Measurements from ENCODE around the gene GABRG3. TPM values are rescaled to one million over a fixed set of nuclear protein-coding genes. Genes with fewer than 3 reads are reported as not detected.

The GABRG3 gene
- total and polyA plus RNA-seq, 10 of the 15 experiments (the other 5 are each of a cell fraction or from before 2014, with no cell fraction given) = 0.15 TPM; not detected in 9

GRCh38 chr15:27036210-27036609 lies 65.2 kb downstream of the GABRG3 start:
- DNase-seq (ENCODE audit: low read depth, low spot score) = no peak
- ATAC-seq = no peak
- H3K9me3 ChIP-seq (replicated peaks; ENCODE audit: control insufficient read depth, insufficient read depth, low read length) = no peaks in the 10 kb centered on the region; the same call in 2 of the 3 replicates
- no peak overlapping the region for H3K4me3 ChIP-seq
- no peak overlapping the region for H3K4me2 ChIP-seq (ENCODE audit: control insufficient read depth, insufficient read depth)
- no peaks in the 10 kb centered on the region for H3K27me3 ChIP-seq (replicated peaks in 1 of 2; ENCODE audit: control insufficient read depth in 2 of 2, insufficient read depth in 2 of 2, low read length in 1 of 2)
- ChIA-PET SMC1A (ENCODE audit: uncharacterized antibody, unreplicated experiment) (no interaction called here), POLR2A (no interaction called here), CTCF (no interaction called here), RAD21 (ENCODE audit: unreplicated experiment) (no interaction called here)
- no peak overlapping the region for H2AFZ ChIP-seq (ENCODE audit: control insufficient read depth, low read depth, low read length)
- no peaks in the 10 kb centered on the region for H3K4me1 ChIP-seq (ENCODE audit: control insufficient read depth, insufficient read depth, low read length)
- H3K9ac ChIP-seq (ENCODE audit: control insufficient read depth, insufficient read depth, low read length) = no peak overlapping the region
- FAIRE-seq = no peak
- no TSS peak for BruUV-seq (replicated peaks)
- H3K36me3 ChIP-seq (ENCODE audit: control insufficient read depth in 2 of 2, insufficient read depth in 2 of 2, low read length in 1 of 2) = no peaks in the 10 kb centered on the region
- TF ChIP-seq ZNF274 (IDR thresholded peaks at IDR 0.05; ENCODE audit: insufficient read depth, insufficient read length) (no peak), HCFC1 (IDR thresholded peaks at IDR 0.05; ENCODE audit: low read length) (no peak), JUNB (IDR thresholded peaks at IDR 0.05) (no peak), MTA2 (IDR thresholded peaks at IDR 0.05; ENCODE audit: low read depth) (no peak), IKZF1 (conservative IDR thresholded peaks at IDR 0.05) (no peak), YBX1 (IDR thresholded peaks at IDR 0.05) (no peak), PAX8 (IDR thresholded peaks at IDR 0.05) (no peak), CHD4 (IDR thresholded peaks at IDR 0.05) (no peak), NKRF (conservative IDR thresholded peaks at IDR 0.05) (no peak), NR2C1 (IDR thresholded peaks at IDR 0.05) (no peak), BACH1 (IDR thresholded peaks at IDR 0.05; ENCODE audit: borderline replicate concordance) (no peak), YY1 (IDR thresholded peaks at IDR 0.05; ENCODE audit: low read depth, low read length) (no peak)
- TF ChIP-seq, protein P1, sequence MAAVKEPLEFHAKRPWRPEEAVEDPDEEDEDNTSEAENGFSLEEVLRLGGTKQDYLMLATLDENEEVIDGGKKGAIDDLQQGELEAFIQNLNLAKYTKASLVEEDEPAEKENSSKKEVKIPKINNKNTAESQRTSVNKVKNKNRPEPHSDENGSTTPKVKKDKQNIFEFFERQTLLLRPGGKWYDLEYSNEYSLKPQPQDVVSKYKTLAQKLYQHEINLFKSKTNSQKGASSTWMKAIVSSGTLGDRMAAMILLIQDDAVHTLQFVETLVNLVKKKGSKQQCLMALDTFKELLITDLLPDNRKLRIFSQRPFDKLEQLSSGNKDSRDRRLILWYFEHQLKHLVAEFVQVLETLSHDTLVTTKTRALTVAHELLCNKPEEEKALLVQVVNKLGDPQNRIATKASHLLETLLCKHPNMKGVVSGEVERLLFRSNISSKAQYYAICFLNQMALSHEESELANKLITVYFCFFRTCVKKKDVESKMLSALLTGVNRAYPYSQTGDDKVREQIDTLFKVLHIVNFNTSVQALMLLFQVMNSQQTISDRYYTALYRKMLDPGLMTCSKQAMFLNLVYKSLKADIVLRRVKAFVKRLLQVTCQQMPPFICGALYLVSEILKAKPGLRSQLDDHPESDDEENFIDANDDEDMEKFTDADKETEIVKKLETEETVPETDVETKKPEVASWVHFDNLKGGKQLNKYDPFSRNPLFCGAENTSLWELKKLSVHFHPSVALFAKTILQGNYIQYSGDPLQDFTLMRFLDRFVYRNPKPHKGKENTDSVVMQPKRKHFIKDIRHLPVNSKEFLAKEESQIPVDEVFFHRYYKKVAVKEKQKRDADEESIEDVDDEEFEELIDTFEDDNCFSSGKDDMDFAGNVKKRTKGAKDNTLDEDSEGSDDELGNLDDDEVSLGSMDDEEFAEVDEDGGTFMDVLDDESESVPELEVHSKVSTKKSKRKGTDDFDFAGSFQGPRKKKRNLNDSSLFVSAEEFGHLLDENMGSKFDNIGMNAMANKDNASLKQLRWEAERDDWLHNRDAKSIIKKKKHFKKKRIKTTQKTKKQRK (IDR thresholded peaks at IDR 0.05; ENCODE audit: low read depth, low read length) = no peak
- TF ChIP-seq, protein P2, sequence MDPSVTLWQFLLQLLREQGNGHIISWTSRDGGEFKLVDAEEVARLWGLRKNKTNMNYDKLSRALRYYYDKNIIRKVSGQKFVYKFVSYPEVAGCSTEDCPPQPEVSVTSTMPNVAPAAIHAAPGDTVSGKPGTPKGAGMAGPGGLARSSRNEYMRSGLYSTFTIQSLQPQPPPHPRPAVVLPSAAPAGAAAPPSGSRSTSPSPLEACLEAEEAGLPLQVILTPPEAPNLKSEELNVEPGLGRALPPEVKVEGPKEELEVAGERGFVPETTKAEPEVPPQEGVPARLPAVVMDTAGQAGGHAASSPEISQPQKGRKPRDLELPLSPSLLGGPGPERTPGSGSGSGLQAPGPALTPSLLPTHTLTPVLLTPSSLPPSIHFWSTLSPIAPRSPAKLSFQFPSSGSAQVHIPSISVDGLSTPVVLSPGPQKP (IDR thresholded peaks at IDR 0.05; ENCODE audit: low read depth, low read length) = no peak
- TF ChIP-seq, protein P3, sequence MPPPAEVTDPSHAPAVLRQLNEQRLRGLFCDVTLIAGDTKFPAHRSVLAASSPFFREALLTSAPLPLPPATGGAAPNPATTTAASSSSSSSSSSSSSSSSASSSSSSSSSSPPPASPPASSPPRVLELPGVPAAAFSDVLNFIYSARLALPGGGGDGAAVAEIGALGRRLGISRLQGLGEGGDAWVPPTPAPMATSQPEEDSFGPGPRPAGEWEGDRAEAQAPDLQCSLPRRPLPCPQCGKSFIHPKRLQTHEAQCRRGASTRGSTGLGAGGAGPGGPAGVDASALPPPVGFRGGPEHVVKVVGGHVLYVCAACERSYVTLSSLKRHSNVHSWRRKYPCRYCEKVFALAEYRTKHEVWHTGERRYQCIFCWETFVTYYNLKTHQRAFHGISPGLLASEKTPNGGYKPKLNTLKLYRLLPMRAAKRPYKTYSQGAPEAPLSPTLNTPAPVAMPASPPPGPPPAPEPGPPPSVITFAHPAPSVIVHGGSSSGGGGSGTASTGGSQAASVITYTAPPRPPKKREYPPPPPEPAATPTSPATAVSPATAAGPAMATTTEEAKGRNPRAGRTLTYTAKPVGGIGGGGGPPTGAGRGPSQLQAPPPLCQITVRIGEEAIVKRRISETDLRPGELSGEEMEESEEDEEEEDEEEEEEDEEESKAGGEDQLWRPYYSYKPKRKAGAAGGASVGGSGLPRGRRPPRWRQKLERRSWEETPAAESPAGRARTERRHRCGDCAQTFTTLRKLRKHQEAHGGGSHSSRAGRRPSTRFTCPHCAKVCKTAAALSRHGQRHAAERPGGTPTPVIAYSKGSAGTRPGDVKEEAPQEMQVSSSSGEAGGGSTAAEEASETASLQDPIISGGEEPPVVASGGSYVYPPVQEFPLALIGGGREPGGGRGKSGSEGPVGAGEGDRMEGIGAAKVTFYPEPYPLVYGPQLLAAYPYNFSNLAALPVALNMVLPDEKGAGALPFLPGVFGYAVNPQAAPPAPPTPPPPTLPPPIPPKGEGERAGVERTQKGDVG (CRISPR knock-in tag; IDR thresholded peaks at IDR 0.05) = no peak
- no peaks in the 10 kb centered on the region for H3K79me2 ChIP-seq (ENCODE audit: control insufficient read depth, insufficient read depth, low read length)
- no peak overlapping the region for H3K27ac ChIP-seq (ENCODE audit: control insufficient read depth, insufficient read depth)
- H4K20me1 ChIP-seq (ENCODE audit: control insufficient read depth, insufficient read depth) = no peaks in the 10 kb centered on the region
- intact Hi-C loops (cut with micrococcal nuclease; ENCODE audit: unreplicated experiment) = loop anchor here (10.0 kb wide), 1 partner anchor 61 kb away; the partner anchor contains the start of gene GABRG3
- 37% methylated on average over 14 of the region's 14 CpGs for WGBS (ENCODE audit: insufficient coverage, insufficient replicate concordance, low lambda C conversion rate, missing lambda C conversion rate)
- in situ Hi-C loops (cut with MboI) = no loop called here
